ENCODE data around the gene SERTAD3. TPM values are rescaled to one million over a fixed set of nuclear protein-coding genes. Genes with fewer than 3 reads are reported as not detected.

Gene SERTAD3
- total and polyA plus RNA-seq, 10 of the 15 experiments (the other 5 are each of a cell fraction or from before 2014, with no cell fraction given): 4.2 to 22.4 (median 13.7) TPM

DNA sequence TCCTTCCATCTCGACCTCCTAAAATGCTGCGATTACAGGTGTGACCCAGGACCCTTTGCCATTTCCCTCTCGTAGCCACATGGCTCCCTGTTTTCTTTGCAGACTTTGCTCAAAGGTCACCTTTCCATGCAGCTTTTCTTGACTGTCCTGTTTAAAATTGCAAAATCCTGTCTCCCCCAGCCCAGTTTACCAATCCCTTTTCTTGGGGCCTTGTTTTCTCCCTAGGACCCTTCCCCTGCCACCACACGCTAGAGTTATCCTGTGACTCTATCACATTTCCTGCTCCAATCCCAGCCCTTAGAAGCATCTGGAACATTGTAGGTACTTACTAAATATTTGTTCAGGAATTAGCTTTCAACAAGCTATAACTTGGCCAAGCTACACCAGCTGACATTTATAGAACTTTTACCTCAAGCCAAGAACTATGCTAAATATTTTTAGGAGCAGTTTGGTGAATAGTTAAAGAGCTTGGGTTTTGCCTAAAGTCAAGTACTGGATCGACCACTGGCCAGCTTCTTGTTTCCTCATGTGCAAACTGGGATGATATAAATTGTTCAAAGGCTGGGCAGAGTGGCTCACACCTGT is 9.1 kb upstream of the SERTAD3 start:
- WGBS (ENCODE audit: insufficient coverage, insufficient replicate concordance, low lambda C conversion rate, missing lambda C conversion rate): 69% methylated on average over 5 of the region's 5 CpGs
- Histone ChIP-seq H3K27ac (ENCODE audit: control insufficient read depth, insufficient read depth) (no peak overlapping the region), H4K20me1 (ENCODE audit: control insufficient read depth, insufficient read depth) (no peaks in the 10 kb centered on the region), H3K4me3 (no peak overlapping the region), H3K9ac (ENCODE audit: control insufficient read depth, insufficient read depth, low read length) (no peak overlapping the region), H3K9me3 (replicated peaks; ENCODE audit: control insufficient read depth, insufficient read depth, low read length) (no peaks in the 10 kb centered on the region), H3K79me2 (ENCODE audit: control insufficient read depth, insufficient read depth, low read length) (no peaks in the 10 kb centered on the region), H3K36me3 (ENCODE audit: control insufficient read depth in 2 of 2, insufficient read depth in 2 of 2, low read length in 1 of 2) (no peaks in the 10 kb centered on the region), H3K4me2 (ENCODE audit: control insufficient read depth, insufficient read depth) (no peak overlapping the region), H3K27me3 (replicated peaks in 1 of 2; ENCODE audit: control insufficient read depth in 2 of 2, insufficient read depth in 2 of 2, low read length in 1 of 2) (no peaks in the 10 kb centered on the region), H2AFZ (ENCODE audit: control insufficient read depth, low read depth, low read length) (no peak overlapping the region), H3K4me1 (ENCODE audit: control insufficient read depth, insufficient read depth, low read length) (no peaks in the 10 kb centered on the region)
- BruUV-seq (replicated peaks): no TSS peak
- FAIRE-seq (no peak), DNase-seq (ENCODE audit: low read depth, low spot score) (no peak), ATAC-seq (no peak)
- SMC1A ChIA-PET (ENCODE audit: uncharacterized antibody, unreplicated experiment): interaction anchor here (1.0 to 1.7 kb wide), 3 partner anchors 9 to 19 kb away, joined by 3 to 14 read pairs (median 4); partner anchors contain the start of gene SERTAD3
- TF ChIP-seq HDAC2 (IDR thresholded peaks at IDR 0.05) (no peak), BRCA1 (IDR thresholded peaks at IDR 0.05; ENCODE audit: low read depth, low read length) (no peak), BHLHE40 (IDR thresholded peaks at IDR 0.05; ENCODE audit: borderline replicate concordance in 1 of 2, low read depth in 2 of 2, low read length in 1 of 2) (no peak), HDGF (IDR thresholded peaks at IDR 0.05) (no peak), NFYA (IDR thresholded peaks at IDR 0.05; ENCODE audit: borderline replicate concordance, low read depth, low read length) (no peak)
- TF ChIP-seq, protein P1, sequence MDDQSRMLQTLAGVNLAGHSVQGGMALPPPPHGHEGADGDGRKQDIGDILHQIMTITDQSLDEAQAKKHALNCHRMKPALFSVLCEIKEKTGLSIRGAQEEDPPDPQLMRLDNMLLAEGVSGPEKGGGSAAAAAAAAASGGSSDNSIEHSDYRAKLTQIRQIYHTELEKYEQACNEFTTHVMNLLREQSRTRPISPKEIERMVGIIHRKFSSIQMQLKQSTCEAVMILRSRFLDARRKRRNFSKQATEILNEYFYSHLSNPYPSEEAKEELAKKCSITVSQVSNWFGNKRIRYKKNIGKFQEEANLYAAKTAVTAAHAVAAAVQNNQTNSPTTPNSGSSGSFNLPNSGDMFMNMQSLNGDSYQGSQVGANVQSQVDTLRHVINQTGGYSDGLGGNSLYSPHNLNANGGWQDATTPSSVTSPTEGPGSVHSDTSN (IDR thresholded peaks at IDR 0.05; ENCODE audit: insufficient replicate concordance, low read depth, low read length): no peak
- TF ChIP-seq, protein P2, sequence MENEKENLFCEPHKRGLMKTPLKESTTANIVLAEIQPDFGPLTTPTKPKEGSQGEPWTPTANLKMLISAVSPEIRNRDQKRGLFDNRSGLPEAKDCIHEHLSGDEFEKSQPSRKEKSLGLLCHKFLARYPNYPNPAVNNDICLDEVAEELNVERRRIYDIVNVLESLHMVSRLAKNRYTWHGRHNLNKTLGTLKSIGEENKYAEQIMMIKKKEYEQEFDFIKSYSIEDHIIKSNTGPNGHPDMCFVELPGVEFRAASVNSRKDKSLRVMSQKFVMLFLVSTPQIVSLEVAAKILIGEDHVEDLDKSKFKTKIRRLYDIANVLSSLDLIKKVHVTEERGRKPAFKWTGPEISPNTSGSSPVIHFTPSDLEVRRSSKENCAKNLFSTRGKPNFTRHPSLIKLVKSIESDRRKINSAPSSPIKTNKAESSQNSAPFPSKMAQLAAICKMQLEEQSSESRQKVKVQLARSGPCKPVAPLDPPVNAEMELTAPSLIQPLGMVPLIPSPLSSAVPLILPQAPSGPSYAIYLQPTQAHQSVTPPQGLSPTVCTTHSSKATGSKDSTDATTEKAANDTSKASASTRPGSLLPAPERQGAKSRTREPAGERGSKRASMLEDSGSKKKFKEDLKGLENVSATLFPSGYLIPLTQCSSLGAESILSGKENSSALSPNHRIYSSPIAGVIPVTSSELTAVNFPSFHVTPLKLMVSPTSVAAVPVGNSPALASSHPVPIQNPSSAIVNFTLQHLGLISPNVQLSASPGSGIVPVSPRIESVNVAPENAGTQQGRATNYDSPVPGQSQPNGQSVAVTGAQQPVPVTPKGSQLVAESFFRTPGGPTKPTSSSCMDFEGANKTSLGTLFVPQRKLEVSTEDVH (IDR thresholded peaks at IDR 0.05; ENCODE audit: low read depth, partially characterized antibody): no peak
- in situ Hi-C loops (cut with MboI): no loop called here
- RAD21 ChIA-PET (ENCODE audit: unreplicated experiment): interaction anchor here (0.5 to 1.2 kb wide), 4 partner anchors 10 to 147 kb away, joined by 3 to 4 read pairs (median 3); partner anchors contain the start of gene BLVRB
- CTCF ChIA-PET: interaction anchor here (0.7 to 5.2 kb wide), 3 partner anchors 12 to 32 kb away, joined by 3 to 33 read pairs (median 3); partner anchors contain the start of genes BLVRB and SERTAD1
- POLR2A ChIA-PET: interaction anchor here (0.5 to 1.7 kb wide), 2 partner anchors 9 to 10 kb away, joined by 4 to 5 read pairs; no protein-coding TSS in a partner anchor
- intact Hi-C loops (cut with micrococcal nuclease; ENCODE audit: unreplicated experiment): no loop called here

Measured in GM12878 (cell line).